HG02943 (cell line): ENCODE results near the gene NFIA.

ENCODE experiments used
- ATAC-seq: cut with Tn5 transposase; IDR thresholded peaks from one replicate; pipeline ENCODE4 v1.9.1; 2021; ENCODE audit warnings: mild to moderate bottlenecking, low read depth, moderate library complexity; ENCODE audit not compliant: unreplicated experiment

Gene NFIA

DNA sequence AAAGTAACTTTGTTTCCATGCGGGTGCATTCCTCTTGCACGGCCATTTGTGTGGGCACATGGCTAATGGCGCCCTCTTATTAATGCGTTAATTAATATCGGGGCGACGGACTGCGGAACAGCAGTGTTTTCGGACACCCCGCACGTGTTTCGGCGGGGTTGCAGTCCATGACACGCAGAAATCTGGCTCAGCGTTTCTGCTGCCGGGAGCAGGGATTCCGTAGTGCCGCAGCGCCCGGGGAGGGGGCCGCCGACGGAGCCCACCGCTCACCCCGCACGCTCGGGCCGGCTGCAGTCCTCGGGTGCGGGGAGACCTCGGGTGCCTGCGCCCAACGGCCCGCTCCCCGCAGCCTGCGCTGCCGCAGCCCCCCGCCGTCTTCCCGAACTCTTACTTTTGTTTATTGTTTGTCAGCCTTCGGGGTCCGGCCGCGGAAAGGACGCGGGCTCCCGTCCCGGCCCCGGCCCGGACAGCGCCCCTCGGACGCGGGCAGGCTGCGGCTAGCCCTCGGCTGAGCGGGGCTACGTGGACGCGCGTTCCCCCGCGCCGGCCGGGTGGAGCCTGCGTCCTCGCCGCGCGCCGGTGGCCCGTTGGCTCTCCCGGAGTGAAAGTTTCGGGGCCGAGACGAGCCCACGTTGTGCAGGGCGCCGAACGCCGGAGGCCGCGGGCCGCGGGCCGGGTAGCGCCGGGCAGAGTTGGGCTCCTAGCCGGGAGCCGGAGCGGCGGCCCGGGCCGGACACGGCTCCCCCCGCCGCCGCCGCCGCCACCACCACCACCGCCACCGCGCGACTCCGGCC lies 849 bp downstream of the NFIA start:
- no peak for ATAC-seq

DNA sequence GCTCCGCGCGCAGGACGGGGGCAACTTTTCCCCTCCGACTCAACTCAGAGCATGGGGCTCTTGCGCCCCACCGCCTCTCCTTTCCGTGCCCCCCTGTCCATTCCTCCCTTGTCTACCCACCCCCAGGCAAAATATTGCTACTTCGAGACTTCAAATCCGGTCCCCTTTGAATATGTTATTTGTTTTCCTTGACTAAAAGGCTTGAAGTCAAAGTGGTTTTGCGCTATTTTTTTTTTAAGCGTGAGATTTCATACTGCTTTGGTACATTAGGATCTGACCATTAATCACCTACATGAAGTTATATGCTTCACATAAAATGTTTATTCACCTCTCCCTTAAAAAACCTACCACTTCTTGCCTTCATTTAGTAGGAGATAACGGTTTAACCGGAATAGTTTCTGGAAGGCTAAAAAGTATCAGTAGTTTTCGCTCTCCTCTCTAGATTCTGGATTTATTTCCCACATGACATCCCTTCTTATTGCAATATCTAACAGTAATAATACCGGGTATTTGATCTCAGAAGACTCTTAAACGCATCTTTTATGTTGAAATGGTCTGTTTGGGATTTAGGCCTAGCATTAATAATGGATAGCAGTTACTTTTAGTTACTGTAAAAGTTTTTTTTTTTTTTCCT lies 1.6 kb downstream of the NFIA start:
- ATAC-seq: no peak

DNA sequence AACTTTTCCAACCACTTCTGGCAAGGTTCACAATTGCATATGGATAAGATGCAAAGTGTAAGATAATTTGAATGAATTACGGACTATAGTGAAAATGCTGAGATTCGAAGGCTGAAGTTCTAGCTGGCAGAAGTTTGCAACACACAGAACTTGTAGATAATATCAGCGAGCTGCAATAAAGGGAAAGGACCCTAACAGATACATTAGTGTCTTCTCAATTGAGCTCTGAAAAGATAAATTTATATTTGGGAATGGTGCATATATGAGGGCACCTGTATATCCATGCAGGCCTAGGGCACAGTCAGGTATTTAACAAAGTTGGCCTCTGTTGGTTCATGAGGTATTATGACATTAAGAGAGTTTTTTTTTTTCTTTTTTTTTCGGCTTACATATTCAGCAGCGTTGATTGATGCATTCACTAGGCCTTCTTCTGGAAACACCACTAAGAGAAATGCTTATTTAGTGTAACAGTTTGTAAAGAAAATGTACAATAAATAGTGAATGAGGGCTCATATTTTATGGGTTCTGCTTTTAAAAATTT lies 2.2 kb downstream of the NFIA start:
- ATAC-seq: no peak

DNA sequence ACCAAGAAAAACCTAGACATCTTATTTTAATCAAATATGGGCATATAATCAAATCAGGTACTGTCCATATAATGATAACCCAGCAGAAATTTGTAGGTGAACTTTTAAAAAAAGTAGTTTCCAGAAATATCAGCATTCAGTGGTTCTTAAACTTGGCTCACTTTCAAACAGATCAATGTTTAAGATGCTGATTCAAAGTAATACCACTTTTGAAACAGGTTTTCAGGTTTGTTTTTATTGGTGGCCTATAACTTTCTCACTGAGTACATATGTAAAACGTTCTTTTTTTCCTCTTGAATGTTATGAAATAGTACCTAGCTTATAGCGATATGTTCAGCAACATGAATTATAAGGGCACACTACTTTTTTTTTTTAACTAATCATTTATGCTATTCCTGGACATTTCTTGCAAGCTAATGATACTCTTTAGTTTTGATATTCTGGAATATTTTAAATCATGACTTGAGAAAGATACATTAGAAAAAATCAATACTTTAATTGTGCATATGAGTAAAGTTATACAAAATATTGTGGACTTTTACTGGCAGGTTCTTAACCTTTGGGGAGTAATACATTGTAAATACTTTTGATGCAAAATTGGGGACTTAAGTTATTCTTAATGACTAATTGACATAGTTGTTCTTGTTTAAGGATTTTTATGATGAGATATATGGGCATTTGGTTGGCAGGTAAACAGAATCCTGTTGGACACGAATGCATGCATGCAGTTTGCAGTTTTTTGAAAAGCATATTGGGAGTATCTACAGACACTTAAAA lies 3.0 kb downstream of the NFIA start:
- no peak for ATAC-seq

DNA sequence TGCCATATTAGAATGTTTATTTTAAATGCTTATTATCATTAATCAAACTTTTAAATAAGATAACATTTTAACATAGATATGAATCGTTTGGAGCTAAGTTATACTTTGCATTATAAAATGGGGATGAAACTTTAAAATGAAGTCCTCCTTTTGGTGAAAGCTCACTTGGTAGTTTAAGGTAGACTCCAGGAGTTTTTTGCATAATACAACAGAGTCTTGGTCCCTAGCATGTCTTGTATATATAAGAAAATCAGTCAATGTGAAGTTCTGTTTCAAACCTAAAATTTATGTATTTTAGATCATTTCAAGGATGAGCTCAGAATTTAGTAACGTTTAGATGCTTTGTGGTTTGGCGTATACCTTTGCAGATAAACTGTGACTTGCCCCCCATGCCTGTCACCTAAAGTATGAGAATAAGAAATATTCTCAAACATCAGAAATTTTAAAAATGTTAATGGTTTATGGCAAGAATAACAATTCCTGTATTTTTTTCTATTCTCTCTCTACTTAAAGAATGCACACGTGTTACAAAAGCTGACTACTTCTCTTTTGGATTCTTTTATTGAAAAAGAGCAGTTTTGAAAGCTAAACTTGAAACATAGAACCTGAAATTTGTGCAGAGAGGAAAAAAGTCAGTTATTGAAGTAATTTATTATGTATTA lies 3.8 kb downstream of the NFIA start:
- ATAC-seq: no peak

DNA sequence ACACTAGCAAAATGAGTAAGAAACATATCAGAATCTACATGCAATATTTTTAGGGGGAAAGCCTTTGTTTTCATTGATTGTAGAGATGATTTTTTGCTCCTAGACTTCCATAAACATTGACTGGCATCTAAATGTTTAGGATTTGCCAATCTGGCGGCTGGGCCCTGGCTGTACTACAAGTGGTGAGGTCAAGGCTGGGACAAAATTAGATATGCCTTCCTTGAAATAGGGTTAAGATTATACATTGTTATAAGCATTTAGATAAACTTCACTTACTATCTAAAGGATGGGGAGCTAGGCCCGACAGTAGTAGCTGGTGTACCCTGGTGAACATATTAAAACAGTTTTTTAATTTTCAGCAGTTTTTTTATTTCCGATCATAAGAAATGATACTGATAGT lies 5.2 kb downstream of the NFIA start:
- no peak for ATAC-seq

DNA sequence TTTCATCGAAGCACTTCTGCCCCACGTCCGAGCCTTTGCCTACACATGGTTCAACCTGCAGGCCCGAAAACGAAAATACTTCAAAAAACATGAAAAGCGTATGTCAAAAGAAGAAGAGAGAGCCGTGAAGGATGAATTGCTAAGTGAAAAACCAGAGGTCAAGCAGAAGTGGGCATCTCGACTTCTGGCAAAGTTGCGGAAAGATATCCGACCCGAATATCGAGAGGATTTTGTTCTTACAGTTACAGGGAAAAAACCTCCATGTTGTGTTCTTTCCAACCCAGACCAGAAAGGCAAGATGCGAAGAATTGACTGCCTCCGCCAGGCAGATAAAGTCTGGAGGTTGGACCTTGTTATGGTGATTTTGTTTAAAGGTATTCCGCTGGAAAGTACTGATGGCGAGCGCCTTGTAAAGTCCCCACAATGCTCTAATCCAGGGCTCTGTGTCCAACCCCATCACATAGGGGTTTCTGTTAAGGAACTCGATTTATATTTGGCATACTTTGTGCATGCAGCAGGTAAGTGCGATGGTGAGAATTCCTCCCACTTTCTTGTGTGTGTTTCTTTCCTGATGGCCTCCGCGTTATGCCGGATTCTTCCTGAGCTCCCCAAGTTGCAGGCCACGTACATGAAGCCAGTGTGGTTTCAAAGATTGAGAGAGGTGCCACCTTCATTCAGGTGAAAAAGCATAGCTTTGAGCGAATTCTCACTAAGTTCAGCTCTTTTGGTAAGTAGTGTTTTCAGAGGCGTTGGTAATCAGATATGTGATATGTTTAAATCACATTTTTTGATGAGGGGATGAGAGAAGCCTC lies 6.0 kb downstream of the NFIA start:
- no peak for ATAC-seq

DNA sequence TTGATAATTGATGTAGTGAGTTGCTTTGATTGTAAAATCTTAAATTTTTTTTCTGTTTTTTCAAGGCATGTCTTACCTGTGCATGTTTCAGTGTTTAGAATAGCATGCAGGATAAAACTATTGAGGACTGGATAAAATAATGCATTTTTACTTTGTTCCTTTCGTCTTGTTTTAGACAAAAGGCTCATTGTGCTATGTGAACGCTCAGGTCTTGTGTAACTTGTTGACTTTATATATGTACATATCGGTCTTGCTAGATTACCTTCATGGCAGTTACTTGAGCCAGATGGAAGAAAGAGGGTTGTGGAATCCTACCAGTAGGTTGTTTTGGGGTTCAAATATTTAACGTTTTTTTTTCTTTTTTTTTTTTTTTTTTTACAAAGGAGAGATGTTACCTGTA lies 7.0 kb downstream of the NFIA start:
- no peak for ATAC-seq

DNA sequence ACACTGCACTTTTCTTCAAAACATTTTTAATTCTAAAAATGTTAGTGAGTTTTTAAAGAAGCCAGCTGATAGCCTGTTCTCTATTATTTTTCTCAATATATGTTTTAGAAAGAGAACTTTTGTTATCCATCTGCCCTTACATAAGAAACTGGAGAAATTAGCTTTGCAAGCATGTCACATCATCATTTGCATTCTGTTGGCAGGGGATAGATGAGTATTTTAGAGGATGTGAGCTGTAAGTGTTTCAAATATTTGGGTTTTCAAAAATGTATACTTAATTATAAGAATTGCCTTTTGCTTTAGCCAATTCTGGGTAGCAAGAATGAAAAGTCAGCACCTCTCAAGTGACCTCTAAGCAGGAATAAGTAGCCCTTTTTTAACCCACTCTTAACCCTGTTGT lies 7.4 kb downstream of the NFIA start:
- ATAC-seq: no peak

DNA sequence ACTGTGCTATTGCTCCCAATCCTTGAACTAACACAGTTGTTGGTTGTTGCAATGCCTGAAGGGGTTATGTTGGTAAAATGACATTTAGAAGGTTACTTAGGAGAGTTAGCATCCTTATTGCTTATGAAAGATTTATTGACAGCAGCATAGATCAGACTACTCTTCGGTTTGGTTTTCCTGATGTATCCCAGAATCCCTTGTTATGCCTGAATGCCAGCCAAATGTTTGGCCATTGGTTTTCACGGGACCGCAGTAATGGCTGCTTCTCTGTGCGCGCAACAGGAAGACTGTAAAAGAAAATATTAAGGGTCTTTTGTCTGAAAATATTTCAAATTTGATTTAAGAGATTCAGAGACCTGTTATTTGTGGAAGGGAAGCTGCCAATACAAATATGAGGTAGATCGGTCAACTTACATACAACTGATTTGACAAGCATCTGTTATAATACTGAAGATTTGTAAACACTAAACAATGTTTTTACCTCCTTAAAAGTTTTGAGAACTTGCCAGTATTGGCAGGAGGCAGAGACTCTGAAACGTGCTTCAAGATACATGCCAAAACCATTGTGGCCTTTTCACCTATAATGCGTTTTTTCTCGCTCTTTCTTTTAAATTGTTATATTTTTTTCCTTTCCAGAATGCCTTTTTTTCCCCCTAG lies 8.3 kb downstream of the NFIA start:
- ATAC-seq: no peak

DNA sequence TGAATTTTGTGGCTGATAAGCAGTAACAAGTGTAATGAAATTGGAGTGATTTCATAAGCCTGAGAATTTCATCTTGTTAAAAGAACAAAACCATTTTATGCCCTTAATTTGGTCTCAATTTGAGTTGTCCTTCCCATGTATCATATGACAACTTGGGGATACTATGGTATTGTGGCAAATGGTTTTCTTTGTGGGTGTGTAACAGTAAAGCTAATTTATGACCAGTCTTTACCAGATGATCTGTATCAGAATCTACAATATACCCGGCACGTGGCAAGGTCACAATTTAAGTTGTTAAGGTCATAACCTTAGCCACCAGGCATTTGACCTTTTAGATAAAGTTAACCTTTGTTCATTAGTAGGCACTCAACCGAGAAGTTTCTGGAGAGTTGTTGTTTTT lies 9.1 kb downstream of the NFIA start:
- ATAC-seq: no peak

DNA sequence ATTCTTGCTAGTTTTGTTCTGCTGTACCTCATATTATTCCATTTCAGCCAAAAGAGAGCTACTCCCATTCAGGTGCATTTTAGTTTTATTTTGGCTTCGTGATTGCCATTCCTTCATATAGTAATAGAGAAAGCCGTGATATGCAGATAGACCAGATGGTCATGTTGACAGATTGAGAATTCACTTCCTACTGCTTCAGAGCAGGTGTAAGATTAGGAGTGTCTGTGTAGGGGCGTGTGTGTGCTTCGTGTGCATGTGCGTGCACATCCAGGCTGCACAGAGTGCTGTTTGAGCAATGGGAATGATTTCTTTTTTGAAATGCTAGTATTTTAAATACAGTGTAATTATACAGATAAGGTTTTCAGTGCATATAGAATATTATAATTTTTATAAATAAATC lies 10.3 kb downstream of the NFIA start:
- ATAC-seq: no peak

DNA sequence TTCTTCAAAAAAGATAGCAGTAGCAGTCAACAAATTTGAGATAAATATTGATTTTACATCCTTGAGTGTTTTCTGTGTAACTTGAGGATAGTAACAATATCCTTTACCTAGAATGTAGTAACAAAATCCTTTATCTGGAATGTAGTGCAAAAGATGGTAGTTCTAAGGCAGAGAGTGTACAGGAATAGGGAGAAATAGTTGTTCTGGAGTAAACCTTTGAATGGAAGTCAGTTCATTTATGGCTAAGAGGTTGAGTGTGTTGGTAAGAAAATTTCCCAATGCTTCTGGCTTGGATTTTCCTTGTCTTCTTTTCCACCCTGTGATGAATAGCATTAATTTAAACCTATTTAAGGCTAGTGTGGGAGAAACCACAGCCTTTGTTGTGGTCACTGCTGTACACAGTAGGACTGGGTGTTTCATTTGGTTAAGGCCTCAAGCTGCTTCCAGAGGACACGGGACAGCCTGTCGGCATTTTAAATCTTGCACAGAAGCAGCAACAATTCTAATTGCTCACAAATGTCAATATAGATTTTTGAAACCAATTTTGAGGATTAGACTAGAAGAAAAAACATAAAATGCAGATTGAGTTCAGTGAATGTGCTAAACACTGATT lies 11.3 kb downstream of the NFIA start:
- no peak for ATAC-seq

DNA sequence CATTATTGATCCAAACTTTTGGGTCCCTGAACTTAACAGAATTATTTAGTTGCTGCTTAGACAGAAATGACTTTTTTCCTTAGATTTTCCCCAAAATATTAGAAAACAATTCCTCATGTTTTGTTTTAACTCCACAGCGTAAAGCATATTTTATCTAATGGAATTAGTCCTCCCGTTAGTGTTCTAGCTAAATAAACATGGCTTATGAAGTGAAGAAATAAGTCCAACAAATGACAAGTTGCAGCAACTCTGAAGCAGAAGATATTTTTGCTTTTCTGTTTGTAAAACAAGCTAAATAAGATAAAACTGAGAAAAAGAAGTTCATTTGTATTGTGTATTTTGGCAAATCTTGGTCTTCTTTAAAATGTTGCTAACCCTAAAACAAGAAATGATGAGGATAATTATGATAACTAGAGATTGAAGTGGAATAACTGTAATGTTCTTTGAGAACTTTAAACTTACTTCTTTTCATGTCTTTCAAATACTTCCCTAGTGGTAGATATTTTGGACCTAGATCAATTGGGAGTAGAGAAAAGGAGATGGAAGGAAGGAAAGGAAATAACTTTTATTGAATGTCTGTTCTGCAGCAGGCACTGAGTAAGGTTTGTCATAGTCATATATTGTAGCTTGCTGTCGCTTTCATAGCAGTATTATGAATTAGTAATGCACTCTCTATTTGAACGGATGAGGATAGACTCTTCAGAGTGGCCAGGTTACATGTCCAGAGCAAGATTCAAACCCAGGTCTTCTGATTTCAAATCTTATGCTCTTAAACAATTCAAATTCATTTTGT lies 12.5 kb downstream of the NFIA start:
- no peak for ATAC-seq

DNA sequence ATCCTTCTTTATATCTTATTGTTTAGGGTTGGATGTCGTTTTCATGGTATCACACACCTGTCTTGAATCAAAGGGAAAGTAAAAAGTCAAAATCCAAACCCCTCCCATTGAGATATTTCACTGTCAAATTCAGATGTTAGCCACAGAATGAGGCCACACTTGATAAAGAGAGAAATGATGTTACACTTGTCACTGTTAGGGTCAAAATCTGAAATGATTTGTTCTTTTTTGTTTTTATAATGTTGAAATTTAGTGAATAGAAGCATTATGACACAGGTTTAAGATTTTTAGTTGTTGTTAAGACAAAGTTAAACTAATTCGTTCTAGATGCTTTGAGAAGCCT lies 13.1 kb downstream of the NFIA start:
- ATAC-seq: no peak

DNA sequence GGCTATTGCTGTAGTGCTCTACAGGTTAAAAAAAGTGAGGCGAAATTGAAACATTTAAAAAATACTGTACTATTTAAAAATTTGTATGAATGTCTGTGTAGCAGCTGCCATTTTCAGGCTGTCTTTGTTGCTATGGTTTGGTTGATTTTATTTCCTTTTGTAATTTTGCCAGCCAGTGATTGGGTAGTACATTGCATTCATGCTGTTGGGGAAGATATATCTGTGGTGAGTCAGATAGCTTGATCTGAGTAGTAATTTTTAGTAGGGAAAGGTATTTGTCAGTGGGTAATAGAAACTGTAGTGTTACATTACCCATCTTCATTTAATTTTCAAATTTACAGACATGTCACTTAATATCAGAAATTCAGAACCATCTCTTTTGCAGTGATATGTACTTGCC lies 15.0 kb downstream of the NFIA start:
- ATAC-seq: no peak

DNA sequence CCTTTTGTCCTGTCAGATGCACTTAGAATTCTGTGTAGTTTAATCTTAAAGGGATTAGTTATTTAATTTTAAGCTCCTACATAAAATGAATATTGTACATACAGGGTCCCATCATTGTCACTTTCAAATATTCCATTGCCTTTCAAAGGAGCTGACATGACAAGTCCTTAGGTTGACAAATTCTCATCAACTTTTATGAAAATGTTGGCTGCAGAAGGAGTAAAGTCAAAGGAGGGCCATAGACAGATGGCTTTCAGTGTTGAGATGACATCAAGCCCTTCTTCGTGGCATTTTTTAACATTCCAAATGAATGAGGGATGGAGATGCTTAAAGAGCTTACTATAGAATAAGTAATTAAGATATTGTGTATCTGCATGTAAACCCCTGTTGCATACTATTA lies 15.4 kb downstream of the NFIA start:
- ATAC-seq: no peak

DNA sequence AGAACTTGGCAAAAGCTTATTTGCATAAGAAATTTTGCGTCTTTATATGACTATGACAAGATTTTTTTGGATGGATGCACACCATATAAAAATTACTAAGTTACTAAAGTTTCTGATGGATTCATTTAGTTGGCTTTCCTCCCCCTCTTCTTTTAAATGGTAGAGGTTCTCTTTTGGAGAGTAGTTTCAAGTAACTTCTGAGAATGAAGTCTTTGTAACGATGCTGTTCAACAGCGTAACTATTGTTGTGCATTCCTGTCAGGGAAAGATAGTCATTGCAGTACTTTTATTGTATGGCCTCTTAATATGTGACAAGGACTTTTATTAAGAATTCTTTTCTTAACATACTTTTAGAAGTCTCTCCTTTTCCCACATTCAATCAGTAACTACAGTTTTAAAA lies 16.0 kb downstream of the NFIA start:
- no peak for ATAC-seq
